ENCODE results near the gene CDC37L1. TPM values are rescaled to one million over a fixed set of nuclear protein-coding genes. Genes with fewer than 3 reads are reported as not detected.

Gene CDC37L1
- total RNA-seq, 4 donors from 2014 or later, result 33.8 to 44.6 (median 37.3) TPM

GRCh38 chr9:4662989-4663792 is 16.2 kb upstream of the CDC37L1 start:
- Histone ChIP-seq H3K27me3 (no peaks in the 10 kb centered on the region), H3K9me3 (no peaks in the 10 kb centered on the region), H3K36me3 (no peaks in the 10 kb centered on the region), H3K4me3 (replicated peaks in 1 of 3) (peak overlapping the region; percentile 74 to 88 (median 80)), H3K4me1 (peaks cover 28 to 29% of the 10 kb centered on the region in 2 donors), H3K27ac (peak overlapping the region; percentile 53 to 91 (median 75))
- intact Hi-C loops (cut with DNase I), result no loop called here
- no peak for TF ChIP-seq CTCF (IDR thresholded peaks at IDR 0.05)
- TF ChIP-seq POLR2A (IDR thresholded peaks at IDR 0.05), result no peak
- WGBS, 2 donors, result 55 to 63% methylated on average over 13 of the region's 13 CpGs
- DNase-seq, result no peak

DNA sequence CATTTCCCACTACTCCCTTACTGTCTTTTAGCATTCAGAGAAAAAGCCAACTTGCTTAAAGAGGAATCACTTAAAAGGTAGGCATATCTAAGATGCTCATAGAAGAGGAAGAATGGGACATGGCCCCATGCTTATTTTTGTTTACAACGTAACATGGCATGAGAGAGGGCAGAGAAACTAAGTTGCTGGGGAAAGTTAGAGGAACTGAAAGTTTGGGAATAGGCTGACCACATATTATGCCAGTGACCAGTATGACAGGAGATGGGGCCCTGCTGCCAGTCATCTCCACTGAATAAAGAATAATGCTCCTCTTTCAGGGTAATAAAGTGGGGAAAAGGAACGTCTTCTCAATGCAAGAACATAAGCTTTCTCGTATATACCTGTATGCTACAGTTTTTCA is 15.4 kb upstream of the CDC37L1 start:
- no peaks in the 10 kb centered on the region for H3K36me3 ChIP-seq
- no peaks in the 10 kb centered on the region for H3K9me3 ChIP-seq
- H3K27ac ChIP-seq, result peak overlapping the region in 2 of 3 donors; percentile 27 to 91
- TF ChIP-seq POLR2A (IDR thresholded peaks at IDR 0.05) (no peak), CTCF (IDR thresholded peaks at IDR 0.05) (no peak)
- H3K27me3 ChIP-seq, result no peaks in the 10 kb centered on the region
- no peak for DNase-seq
- 88 to 92% methylated on average over 3 of the region's 3 CpGs for WGBS, 2 donors
- no peak overlapping the region for H3K4me3 ChIP-seq (replicated peaks in 1 of 3)
- peaks cover 28 to 29% of the 10 kb centered on the region in 2 donors for H3K4me1 ChIP-seq
- intact Hi-C loops (cut with DNase I), result no loop called here

DNA sequence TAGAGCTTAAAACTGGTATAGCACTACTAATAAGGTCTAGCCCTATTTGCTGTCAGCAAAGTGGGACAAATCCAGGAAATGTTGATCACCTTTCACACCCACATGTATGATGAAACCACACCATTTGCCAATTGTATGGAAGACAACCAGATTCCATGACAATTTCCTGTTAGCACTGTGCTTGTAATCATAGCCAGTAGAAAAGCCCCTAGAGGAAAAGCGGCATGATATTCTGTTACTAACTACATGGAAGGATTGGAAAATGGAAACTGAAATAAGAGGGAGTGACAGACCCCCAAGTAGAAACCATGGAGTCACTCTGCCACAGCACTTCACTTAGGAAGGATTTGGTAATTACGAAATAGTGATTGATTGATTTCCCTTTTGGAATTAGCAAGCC is 14.0 kb upstream of the CDC37L1 start:
- no peaks in the 10 kb centered on the region for H3K27me3 ChIP-seq
- H3K9me3 ChIP-seq, result no peaks in the 10 kb centered on the region
- intact Hi-C loops (cut with DNase I), result no loop called here
- 76 to 81% methylated on average over 2 of the region's 2 CpGs for WGBS, 2 donors
- H3K4me1 ChIP-seq, result peaks cover 28 to 29% of the 10 kb centered on the region in 2 donors
- no peak for DNase-seq
- peak overlapping the region in 1 of 3 donors; percentile 38 for H3K4me3 ChIP-seq (replicated peaks in 1 of 3)
- H3K27ac ChIP-seq, result peak overlapping the region in 2 of 3 donors; percentile 35 to 79
- TF ChIP-seq POLR2A (IDR thresholded peaks at IDR 0.05) (no peak), CTCF (IDR thresholded peaks at IDR 0.05) (no peak)
- no peaks in the 10 kb centered on the region for H3K36me3 ChIP-seq

DNA sequence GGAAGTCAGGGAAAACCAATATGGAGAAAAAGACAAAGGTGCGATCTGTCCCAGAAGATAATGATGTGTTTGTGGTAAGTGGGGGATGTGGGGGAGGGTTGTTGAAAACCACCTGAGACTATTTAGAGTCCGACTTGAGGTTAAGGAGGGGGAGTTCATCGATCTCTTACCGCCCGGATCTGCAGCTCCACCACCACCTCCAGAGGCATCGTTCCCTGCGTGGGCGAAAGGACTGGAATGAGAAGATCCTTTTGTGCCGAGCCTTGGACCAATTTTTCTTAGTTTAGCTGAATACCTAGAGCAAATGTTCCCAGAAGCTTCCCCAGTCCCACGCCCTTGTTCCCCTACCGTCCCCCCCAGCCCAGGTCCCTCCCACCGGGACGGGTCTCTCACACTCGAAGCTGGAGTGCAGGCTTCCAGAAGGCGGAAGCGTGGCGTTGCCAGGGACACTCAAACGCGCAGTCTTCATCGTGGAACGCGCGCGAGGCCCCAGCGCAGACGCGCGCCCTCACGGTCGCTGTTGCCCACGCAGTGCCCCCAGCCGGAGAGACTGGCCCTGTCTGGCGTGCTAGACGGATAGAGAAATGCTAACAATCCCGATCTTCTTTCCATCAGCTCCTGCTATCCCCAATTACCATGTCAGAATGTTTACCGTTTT is 13.2 kb upstream of the CDC37L1 start, which contains the start of gene SPATA6L:
Gene SPATA6L, minus strand, starts transcription at position 439 of the 658 bp plus-strand sequence. Its CDS starts 230 bp downstream, at position 209.
- Histone ChIP-seq H3K4me1 (peaks cover 28 to 29% of the 10 kb centered on the region in 2 donors), H3K36me3 (no peaks in the 10 kb centered on the region), H3K4me3 (replicated peaks in 1 of 3) (peak within 1 kb of the TSS in 2 of 3 donors; percentile 10 to 38), H3K27me3 (no peaks in the 10 kb centered on the region), H3K9me3 (no peaks in the 10 kb centered on the region), H3K27ac (peak within 1 kb of the TSS; percentile 35 to 79 (median 55))
- DNase-seq, result peak; percentile 87 to 89
- intact Hi-C loops (cut with DNase I), result no loop called here
- WGBS, 2 donors, result 3% methylated on average over 16 of the region's 36 CpGs
- peak in 1 of 6 experiments; percentile 11 for TF ChIP-seq CTCF (IDR thresholded peaks at IDR 0.05)
- peak in 1 of 2 donors; percentile 78 for TF ChIP-seq POLR2A (IDR thresholded peaks at IDR 0.05)

All from thyroid gland (tissue), 4 donors.